OCI-LY3 (cell line): ENCODE measurements around the gene WNT5A.

Experiments used
- H2AFZ ChIP-seq: fragments of 200-600, 300-600 bp; shearing (Covaris generic); 2 replicates; pipeline ENCODE4 v1.6.0; 2014; ENCODE audit warnings: antibody characterized with exemption, low read depth, low read length
- H3K27ac ChIP-seq: fragments of 200-600, 300-600 bp; sonication (generic); 2 replicates; pipeline ENCODE4 v1.5.1; 2014; ENCODE audit warnings: mild to moderate bottlenecking, low read length, moderate library complexity, mixed read lengths
- H3K27me3 ChIP-seq: fragments of 200-600, 300-600 bp; sonication (generic); 2 replicates; pipeline ENCODE4 v1.6.1; 2014; ENCODE audit warnings: low read depth, low read length, mixed read lengths
- H3K36me3 ChIP-seq: fragments of 200-600, 300-600 bp; sonication (generic); replicated peaks from 2 replicates; pipeline ENCODE3; 2014; ENCODE audit warnings: low read depth, low read length, mixed read lengths
- H3K4me1 ChIP-seq: fragments of 300-600, 200-600 bp; sonication (generic); 2 replicates; pipeline ENCODE4 v1.6.1; 2014; ENCODE audit warnings: low read length, mixed read lengths
- H3K4me2 ChIP-seq: fragments of 200-600, 300-600 bp; sonication (generic); 2 replicates; pipeline ENCODE4 v1.6.1; 2014; ENCODE audit warnings: low read length, mixed read lengths
- H3K4me3 ChIP-seq: fragments of 300-600, 200-600 bp; sonication (generic); 2 replicates; pipeline ENCODE4 v1.5.1; 2014; ENCODE audit warnings: antibody characterized with exemption, mild to moderate bottlenecking, low read length, moderate library complexity
- H3K79me2 ChIP-seq: fragments of 300-600, 200-600 bp; shearing (Covaris generic); 2 replicates; pipeline ENCODE4 v1.6.1; 2014; ENCODE audit warnings: mild to moderate bottlenecking, low read length, mixed read lengths
- H3K9ac ChIP-seq: fragments of 300-600, 200-600 bp; shearing (Covaris generic); 2 replicates; pipeline ENCODE4 v1.6.0; 2014; ENCODE audit warnings: mild to moderate bottlenecking, low read length, moderate library complexity
- H3K9me3 ChIP-seq: fragments of 200-600, 300-600 bp; shearing (Covaris generic); 2 replicates; pipeline ENCODE4 v1.6.1; 2014; ENCODE audit warnings: low read length, mixed read lengths; ENCODE audit not compliant: insufficient read depth
- H4K20me1 ChIP-seq: fragments of 200-600, 300-600 bp; sonication (generic); 2 replicates; pipeline ENCODE4 v1.6.1; 2016; ENCODE audit warnings: low read length, mixed read lengths; ENCODE audit not compliant: insufficient read depth
- EZH2phosphoT487 ChIP-seq: fragments of 200-600 bp; shearing (Covaris generic); IDR thresholded peaks from 2 replicates; pipeline ENCODE4 v1.6.1; 2018; ENCODE audit warnings: antibody characterized with exemption, mixed run types, low read depth
- TF ChIP-seq, protein P1 (sequence below): fragments of 200-600, 300-600 bp; sonication (generic); IDR thresholded peaks from 2 replicates; pipeline ENCODE4 v1.5.1; 2014; ENCODE audit warnings: antibody characterized with exemption, low read length, low read depth

Gene WNT5A

DNA sequence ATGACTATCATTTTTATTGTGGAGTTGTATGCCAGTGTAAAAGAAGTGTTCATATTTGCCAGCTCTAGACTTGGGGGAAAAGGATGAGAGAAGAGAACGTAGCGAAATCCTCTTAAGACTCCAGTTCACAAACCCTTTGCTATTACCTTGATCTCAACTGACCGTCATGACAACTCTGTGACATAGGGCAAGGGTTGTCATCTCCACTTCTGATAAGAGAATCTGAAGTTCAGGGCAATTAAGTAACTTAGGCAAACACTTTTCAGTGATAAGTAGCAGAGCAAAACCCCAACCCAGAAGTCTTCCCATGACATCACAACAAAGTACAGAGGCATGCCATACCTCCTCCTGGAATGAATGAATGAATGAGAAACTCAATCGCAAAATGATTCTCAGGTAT is 40.3 kb upstream of the WNT5A start:
- Histone ChIP-seq H3K79me2 (no peaks in the 10 kb centered on the region), H3K9ac (no peak overlapping the region), H3K9me3 (no peaks in the 10 kb centered on the region), H3K27me3 (0 out of 2 replicates have a peak, but pooled peaks cover 5% of the 10 kb centered on the region), H3K4me2 (no peak overlapping the region), H3K27ac (no peak overlapping the region), H3K36me3 (no peaks in the 10 kb centered on the region), H2AFZ (no peak overlapping the region), H3K4me3 (no peak overlapping the region), H4K20me1 (no peaks in the 10 kb centered on the region), H3K4me1 (no peaks in the 10 kb centered on the region)
- TF ChIP-seq, protein P1, sequence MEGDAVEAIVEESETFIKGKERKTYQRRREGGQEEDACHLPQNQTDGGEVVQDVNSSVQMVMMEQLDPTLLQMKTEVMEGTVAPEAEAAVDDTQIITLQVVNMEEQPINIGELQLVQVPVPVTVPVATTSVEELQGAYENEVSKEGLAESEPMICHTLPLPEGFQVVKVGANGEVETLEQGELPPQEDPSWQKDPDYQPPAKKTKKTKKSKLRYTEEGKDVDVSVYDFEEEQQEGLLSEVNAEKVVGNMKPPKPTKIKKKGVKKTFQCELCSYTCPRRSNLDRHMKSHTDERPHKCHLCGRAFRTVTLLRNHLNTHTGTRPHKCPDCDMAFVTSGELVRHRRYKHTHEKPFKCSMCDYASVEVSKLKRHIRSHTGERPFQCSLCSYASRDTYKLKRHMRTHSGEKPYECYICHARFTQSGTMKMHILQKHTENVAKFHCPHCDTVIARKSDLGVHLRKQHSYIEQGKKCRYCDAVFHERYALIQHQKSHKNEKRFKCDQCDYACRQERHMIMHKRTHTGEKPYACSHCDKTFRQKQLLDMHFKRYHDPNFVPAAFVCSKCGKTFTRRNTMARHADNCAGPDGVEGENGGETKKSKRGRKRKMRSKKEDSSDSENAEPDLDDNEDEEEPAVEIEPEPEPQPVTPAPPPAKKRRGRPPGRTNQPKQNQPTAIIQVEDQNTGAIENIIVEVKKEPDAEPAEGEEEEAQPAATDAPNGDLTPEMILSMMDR = no peak
- TF ChIP-seq EZH2phosphoT487 = no peak

DNA sequence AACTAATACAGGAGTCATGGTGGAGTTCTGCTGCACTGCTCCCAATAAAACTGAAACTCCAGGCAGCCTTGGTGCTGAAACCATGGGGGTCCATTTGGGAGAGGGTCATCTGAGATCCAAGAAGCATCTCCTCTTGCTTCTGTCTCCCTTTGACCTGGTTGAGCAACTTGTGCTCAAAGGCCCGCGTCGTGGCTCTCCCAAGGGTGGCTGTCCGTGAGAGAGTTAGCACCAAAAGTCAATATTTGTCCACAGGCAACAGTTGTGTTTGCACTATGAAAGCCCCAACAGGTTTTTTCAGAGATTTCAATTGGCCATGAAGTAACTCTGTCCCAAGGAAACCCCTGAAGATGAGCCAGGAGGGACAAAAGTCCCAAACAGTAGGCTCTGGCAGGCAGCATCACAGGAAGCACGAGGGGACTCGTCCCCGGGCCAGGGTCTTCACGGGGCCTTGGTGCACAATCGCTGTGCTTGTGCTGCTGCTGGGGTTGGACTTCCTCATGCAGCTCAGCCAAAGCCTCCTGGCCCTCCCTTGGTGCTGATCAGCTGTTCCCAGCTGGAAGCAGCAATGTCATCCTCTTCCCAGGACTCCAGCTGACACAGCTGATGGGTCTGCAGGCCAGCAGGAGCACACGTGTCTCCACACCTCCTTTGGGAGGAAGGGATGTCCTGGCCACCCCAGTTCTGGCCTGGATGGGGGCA is 39.4 kb upstream of the WNT5A start:
- H4K20me1 ChIP-seq = no peaks in the 10 kb centered on the region
- 0 out of 2 replicates have a peak, but pooled peaks cover 5% of the 10 kb centered on the region for H3K27me3 ChIP-seq
- no peaks in the 10 kb centered on the region for H3K79me2 ChIP-seq
- no peak overlapping the region for H3K9ac ChIP-seq
- TF ChIP-seq, protein P1 = no peak
- no peak for TF ChIP-seq EZH2phosphoT487
- H3K4me2 ChIP-seq = no peak overlapping the region
- H3K4me3 ChIP-seq = no peak overlapping the region
- H3K9me3 ChIP-seq = no peaks in the 10 kb centered on the region
- no peaks in the 10 kb centered on the region for H3K36me3 ChIP-seq
- no peak overlapping the region for H2AFZ ChIP-seq
- H3K27ac ChIP-seq = no peak overlapping the region
- H3K4me1 ChIP-seq = no peaks in the 10 kb centered on the region

DNA sequence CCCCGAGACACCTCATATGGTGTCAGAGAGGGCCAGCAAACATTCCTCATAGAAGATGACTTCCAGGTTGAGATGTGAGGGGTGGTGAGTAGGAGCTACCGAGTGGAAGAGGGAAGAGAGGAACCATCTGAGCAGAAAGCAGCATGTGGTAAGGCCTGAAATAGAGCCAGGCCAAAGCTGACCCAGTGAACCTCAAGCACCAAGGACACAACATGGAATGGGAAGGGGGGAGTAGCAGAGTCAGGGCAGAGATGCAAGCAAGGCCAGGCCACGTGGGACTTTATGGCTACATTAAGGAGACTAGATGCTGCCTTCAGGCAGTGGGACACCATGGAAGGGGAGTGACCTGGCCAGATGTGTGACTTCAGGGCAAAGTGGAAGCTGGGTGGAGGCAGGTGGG is 38.3 kb upstream of the WNT5A start:
- Histone ChIP-seq H3K79me2 (no peaks in the 10 kb centered on the region), H4K20me1 (no peaks in the 10 kb centered on the region), H3K27me3 (0 out of 2 replicates have a peak, but pooled peaks cover 5% of the 10 kb centered on the region), H2AFZ (no peak overlapping the region), H3K4me1 (no peaks in the 10 kb centered on the region), H3K36me3 (no peaks in the 10 kb centered on the region), H3K27ac (no peak overlapping the region), H3K9me3 (no peaks in the 10 kb centered on the region), H3K9ac (no peak overlapping the region), H3K4me2 (no peak overlapping the region), H3K4me3 (no peak overlapping the region)
- TF ChIP-seq, protein P1 = no peak
- no peak for TF ChIP-seq EZH2phosphoT487

DNA sequence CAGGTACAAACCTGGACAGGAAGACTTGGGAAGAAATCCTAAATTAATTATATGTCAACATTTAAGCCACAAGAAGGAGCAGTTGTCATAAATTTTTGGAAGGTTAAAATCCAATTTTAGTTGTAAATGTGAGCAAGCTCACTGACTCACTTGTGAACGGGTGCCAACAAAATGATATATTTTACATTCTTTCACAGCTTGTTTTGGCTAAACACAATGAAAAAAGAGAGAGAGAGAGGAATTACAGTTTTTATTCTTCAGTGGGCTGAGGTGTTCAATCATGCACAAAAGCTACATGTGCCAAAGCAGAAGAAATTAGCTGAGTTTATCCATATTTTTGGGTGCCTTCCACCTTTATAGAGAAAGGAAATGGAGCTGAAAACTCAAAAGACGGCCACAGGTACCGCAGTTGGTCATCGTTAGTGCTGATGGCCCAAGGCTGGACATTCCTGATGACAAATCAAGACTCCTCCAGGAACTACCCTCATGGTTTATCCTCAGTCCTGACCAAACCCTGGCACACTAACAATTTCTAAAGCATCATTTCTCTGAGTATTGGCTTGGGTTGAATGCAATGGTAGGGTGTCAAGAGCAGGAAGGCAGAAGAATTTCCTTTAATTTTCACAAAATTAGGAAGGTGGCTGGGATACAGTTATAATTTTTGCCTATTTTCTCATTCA is 37.6 kb upstream of the WNT5A start:
- Histone ChIP-seq H2AFZ (no peak overlapping the region), H3K4me1 (no peaks in the 10 kb centered on the region)

More for the DNA sequence above, 37.6 kb upstream of the WNT5A start:
- Histone ChIP-seq H4K20me1 (no peaks in the 10 kb centered on the region), H3K27ac (no peak overlapping the region), H3K9me3 (no peaks in the 10 kb centered on the region), H3K9ac (no peak overlapping the region), H3K4me2 (no peak overlapping the region), H3K4me3 (no peak overlapping the region), H3K36me3 (no peaks in the 10 kb centered on the region), H3K27me3 (0 out of 2 replicates have a peak, but pooled peaks cover 5% of the 10 kb centered on the region), H3K79me2 (no peaks in the 10 kb centered on the region)
- TF ChIP-seq, protein P1 = no peak
- TF ChIP-seq EZH2phosphoT487 = no peak
